HepG2 (cell line): Measurements from ENCODE around the gene GUCY1A1. TPM values are rescaled to one million over a fixed set of nuclear protein-coding genes. Genes with fewer than 3 reads are reported as not detected.

Experiments used
- ATAC-seq: fragments of 200-7000 bp; cut with Tn5 transposase; 3 replicates; pipeline ENCODE4 v1.9.1; 2020; ENCODE audit warnings: mild to moderate bottlenecking, moderate library complexity
- BruUV-seq: library from RNA; stranded (reverse); fragments of 400-500 nt; replicated peaks from 2 replicates; lab custom pipeline; 2021; lab: Mats Ljungman, UMichigan
- CTCF ChIA-PET: fragments of 300-600 bp; formaldehyde crosslinking; extraction: SDS; loops from one replicate; lab custom pipeline; 2021; ENCODE audit warnings: low total read pairs, inconsistent platforms, low intra/inter-chr PET ratio; lab: Yijun Ruan, JAX
- POLR2A ChIA-PET: fragments of 350-600 bp; sonication (Branson Sonifier 250); formaldehyde crosslinking; loops from one replicate; lab custom pipeline; 2020; ENCODE audit warnings: antibody characterized with exemption, inconsistent platforms; lab: Yijun Ruan, JAX
- DNase-seq: peaks from one replicate; pipeline ENCODE4 v3.0.0-alpha.2; 2015; ENCODE audit warnings: low spot score
- FAIRE-seq: peaks from 3 replicates; lab custom pipeline; 2011; peaks lifted over from hg19 to GRCh38; lab: Jason Lieb, UNC
- H2AFZ ChIP-seq: one replicate; pipeline ENCODE4 v1.6.1; 2011; ENCODE audit warnings: low read length, inconsistent platforms
- H3K27ac ChIP-seq: fragments of 300-600 bp; 3 replicates; pipeline ENCODE4 v1.8.0; 2011; ENCODE audit warnings: mixed run types, mild to moderate bottlenecking, mixed read lengths, low read length, inconsistent platforms; ENCODE audit not compliant: insufficient read depth; ENCODE audit errors: extremely low read length
- H3K27me3 ChIP-seq, 2 experiments: fragments of 200-600 bp in 1 of 2; 2 replicates in 1 of 2; 3 replicates in 1 of 2; pipeline versions ENCODE4 v1.6.0 to v1.8.0; 2011; ENCODE audit warnings: low read length in 2 of 2, mild to moderate bottlenecking in 2 of 2, moderate library complexity in 2 of 2, inconsistent platforms in 1 of 2; ENCODE audit not compliant: insufficient read depth in 2 of 2, control insufficient read depth in 1 of 2
- H3K36me3 ChIP-seq, 2 experiments: fragments of 200-600 bp in 1 of 2; replicated peaks in 1 of 2; 2 replicates in 1 of 2; 3 replicates in 1 of 2; pipeline versions ENCODE4 v1.5.1 to v1.8.0; 2011; ENCODE audit warnings: low read length in 2 of 2, inconsistent platforms in 1 of 2; ENCODE audit not compliant: insufficient read depth in 2 of 2, control insufficient read depth in 1 of 2
- H3K4me1 ChIP-seq: 2 replicates; pipeline ENCODE4 v1.5.1; 2012; ENCODE audit warnings: low read length, inconsistent platforms; ENCODE audit not compliant: insufficient read depth
- H3K4me2 ChIP-seq: 2 replicates; pipeline ENCODE4 v1.6.0; 2011; ENCODE audit warnings: low read depth, low read length, inconsistent platforms
- H3K4me3 ChIP-seq, 3 experiments: fragments of 200-600 bp in 1 of 3; sonication (generic), shearing (Covaris generic) in 1 of 3; replicated peaks in 1 of 3; 2 replicates each; pipeline ENCODE4 v1.5.1; 2011 to 2016; ENCODE audit warnings: low read length in 3 of 3, inconsistent platforms in 2 of 3, low read depth in 2 of 3, mild to moderate bottlenecking in 2 of 3, control low read depth in 1 of 3, mixed read lengths in 1 of 3; ENCODE audit not compliant: insufficient read depth in 1 of 3
- H3K79me2 ChIP-seq: one replicate; pipeline ENCODE4 v1.6.1; 2011; ENCODE audit warnings: low read length, inconsistent platforms; ENCODE audit not compliant: insufficient read depth
- H3K9ac ChIP-seq: 2 replicates; pipeline ENCODE4 v1.6.0; 2011; ENCODE audit warnings: mild to moderate bottlenecking, low read depth, low read length, inconsistent platforms; ENCODE audit not compliant: insufficient read depth
- H3K9me3 ChIP-seq: 2 replicates; pipeline ENCODE4 v1.5.1; 2012; ENCODE audit warnings: mild to moderate bottlenecking, low read length
- H4K20me1 ChIP-seq: 2 replicates; pipeline ENCODE4 v1.6.0; 2011; ENCODE audit warnings: inconsistent platforms, mild to moderate bottlenecking, low read length, moderate library complexity; ENCODE audit not compliant: insufficient read depth
- KDM5A ChIP-seq: fragments of 200-600 bp; sonication (generic); IDR thresholded peaks from 2 replicates; pipeline ENCODE4 v1.7.0; 2018; ENCODE audit warnings: antibody characterized with exemption, mild to moderate bottlenecking, low read length, borderline replicate concordance
- MTF2 ChIP-seq: sonication (generic); formaldehyde crosslinking; IDR thresholded peaks from 2 replicates; pipeline ENCODE4 v1.5.0; 2020; ENCODE audit warnings: missing genetic modification reagents, borderline replicate concordance
- RELA ChIP-seq: sonication (generic); formaldehyde crosslinking; IDR thresholded peaks from 2 replicates; pipeline ENCODE4 v1.4.0; 2020; ENCODE audit warnings: missing genetic modification reagents
- SPEN ChIP-seq: sonication (generic); formaldehyde crosslinking; IDR thresholded peaks from 2 replicates; pipeline ENCODE4 v1.5.1; 2020; ENCODE audit warnings: low read depth, mild to moderate bottlenecking, missing genetic modification reagents
- ZBTB3 ChIP-seq: sonication (generic); formaldehyde crosslinking; IDR thresholded peaks from 2 replicates; pipeline ENCODE4 v1.4.0; 2020; ENCODE audit warnings: low read depth, mild to moderate bottlenecking, moderate library complexity, missing genetic modification reagents, borderline replicate concordance
- ZNF296 ChIP-seq: sonication (generic); formaldehyde crosslinking; conservative IDR thresholded peaks from 2 replicates; pipeline ENCODE4 v1.5.0; 2020; ENCODE audit warnings: mild to moderate bottlenecking, missing genetic modification reagents
- WGBS: methylation state at CpG from one replicate; pipeline ENCODE4 v1.1.6; 2017; ENCODE audit warnings: low lambda C conversion rate; 5-methylcytosine and 5-hydroxymethylcytosine counted together
- in situ Hi-C: cut with HindIII; loops from 2 replicates; pipeline ENCODE4 v1.10.0; 2017; ENCODE audit warnings: low pct_unique_long_range_greater_than_20kb; ENCODE audit not compliant: extremely low pct_ligation_motif_present
- intact Hi-C: fragments of 100-400 bp; cut with micrococcal nuclease; formaldehyde crosslinking; loops from one replicate; pipeline ENCODE4 v1.10.0; 2022; ENCODE audit not compliant: unreplicated experiment
- polyA plus RNA-seq, 8 experiments: library from polyadenylated mRNA; depleted of rRNA in 3 of 8; stranded (reverse) in 7 of 8; unstranded in 1 of 8; fragments of >200 nt; fragmentation: Illumina TruSeq in 4 of 8; extraction: Trizol in 4 of 8; gene quantifications; 2 replicates each; pipeline versions ENCODE4 v1.2.1 to v1.2.3, GENCODE V29; 2011 to 2016; ENCODE audit warnings: low read depth in 4 of 8, missing spikeins in 1 of 8, mixed read lengths in 1 of 8; ENCODE audit not compliant: insufficient read depth in 1 of 8
- total RNA-seq, 5 experiments: library from RNA; depleted of rRNA; stranded (reverse); fragments of >200 nt; fragmentation: Illumina TruSeq; extraction: Trizol; gene quantifications; 2 replicates each; pipeline ENCODE4 v1.2.3, GENCODE V29; 2016; ENCODE audit warnings: low read depth in 1 of 5
- TF ChIP-seq, protein P1 (sequence below): IDR thresholded peaks from 2 replicates; pipeline ENCODE4 v1.6.1; 2012; ENCODE audit warnings: low read depth, low read length, improper control_type of control experiment
- TF ChIP-seq, protein P2 (sequence below): IDR thresholded peaks from 2 replicates; pipeline ENCODE4 v1.6.1; 2016; ENCODE audit warnings: low read depth
- TF ChIP-seq, protein P3 (sequence below): sonication (generic); formaldehyde crosslinking; IDR thresholded peaks from 2 replicates; pipeline ENCODE4 v1.4.0; 2020; ENCODE audit warnings: missing genetic modification reagents

Gene GUCY1A1
- total and polyA plus RNA-seq, 2 of the 13 experiments (the other 11 are each of a cell fraction or from before 2014, with no cell fraction given): not detected

DNA sequence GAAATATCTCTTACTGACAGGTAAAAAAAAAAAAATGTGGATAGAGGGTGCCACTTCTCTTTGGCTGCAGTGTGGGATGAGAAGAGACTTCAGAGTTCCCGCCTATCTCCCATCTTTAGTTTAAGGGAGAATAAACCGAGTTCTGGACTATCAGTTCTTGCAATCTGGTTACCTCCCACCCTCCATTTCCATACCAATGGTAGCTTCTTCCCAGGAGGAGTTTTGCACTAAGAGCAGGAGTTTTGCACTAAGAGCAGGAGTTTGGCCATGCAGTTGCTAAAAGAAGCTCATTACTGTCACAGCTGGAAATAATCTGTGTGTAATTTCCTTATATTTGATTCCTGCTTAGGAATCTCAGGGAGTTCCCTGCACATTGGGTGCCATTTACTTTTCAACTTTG lies 81.4 kb downstream of the GUCY1A1 start:
- Histone ChIP-seq H3K79me2 (no peaks in the 10 kb centered on the region), H3K9me3 (no peaks in the 10 kb centered on the region), H3K36me3 (no peaks in the 10 kb centered on the region)
- no TSS peak for BruUV-seq
- TF ChIP-seq KDM5A: no peak
- TF ChIP-seq, all 625 proteins: peak for 0
- ChIA-PET CTCF (no interaction called here), POLR2A (no interaction called here)
- 8% methylated on average over 2 of the region's 2 CpGs for WGBS
- FAIRE-seq (no peak), DNase-seq (no peak), ATAC-seq (no peak)
- Histone ChIP-seq H3K9ac (no peak overlapping the region), H2AFZ (no peak overlapping the region), H3K4me3 (no peak overlapping the region), H3K4me2 (no peak overlapping the region), H3K27ac (no peak overlapping the region), H3K4me1 (no peaks in the 10 kb centered on the region), H4K20me1 (no peaks in the 10 kb centered on the region), H3K27me3 (no peaks in the 10 kb centered on the region; a peak in 1 of 5 replicates)
- in situ Hi-C loops (no loop called here), intact Hi-C loops (no loop called here)

DNA sequence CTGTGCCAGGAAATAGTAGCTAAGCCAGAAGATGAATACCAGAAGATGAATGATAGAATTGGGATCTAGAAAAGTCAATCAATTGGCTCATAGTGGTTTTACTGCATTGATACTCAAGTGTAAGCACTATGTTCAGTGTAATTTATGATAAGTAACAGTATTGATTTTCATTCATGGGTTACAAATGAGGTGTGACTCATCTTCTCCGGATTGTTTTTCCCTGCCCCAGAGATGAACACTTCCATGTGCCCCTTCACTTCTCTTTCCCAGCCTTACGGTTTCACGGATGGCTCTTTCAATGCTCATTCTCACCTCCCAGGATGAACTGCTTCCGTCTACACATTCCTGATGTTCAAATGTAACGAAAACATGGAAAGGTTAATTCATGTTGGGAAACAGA lies 82.4 kb downstream of the GUCY1A1 start:
- Histone ChIP-seq H3K79me2 (no peaks in the 10 kb centered on the region), H3K9me3 (no peaks in the 10 kb centered on the region), H3K4me2 (no peak overlapping the region), H3K4me3 (no peak overlapping the region), H3K4me1 (no peaks in the 10 kb centered on the region), H2AFZ (no peak overlapping the region), H3K27me3 (no peaks in the 10 kb centered on the region; a peak in 1 of 5 replicates), H3K27ac (no peak overlapping the region), H4K20me1 (no peaks in the 10 kb centered on the region), H3K9ac (no peak overlapping the region), H3K36me3 (no peaks in the 10 kb centered on the region)
- BruUV-seq: no TSS peak
- ChIA-PET POLR2A (no interaction called here), CTCF (no interaction called here)
- no peak for DNase-seq
- no peak for ATAC-seq
- 6% methylated on average over 5 of the region's 5 CpGs for WGBS
- no peak for FAIRE-seq
- in situ Hi-C loops: no loop called here
- intact Hi-C loops: no loop called here
- TF ChIP-seq, protein P1, sequence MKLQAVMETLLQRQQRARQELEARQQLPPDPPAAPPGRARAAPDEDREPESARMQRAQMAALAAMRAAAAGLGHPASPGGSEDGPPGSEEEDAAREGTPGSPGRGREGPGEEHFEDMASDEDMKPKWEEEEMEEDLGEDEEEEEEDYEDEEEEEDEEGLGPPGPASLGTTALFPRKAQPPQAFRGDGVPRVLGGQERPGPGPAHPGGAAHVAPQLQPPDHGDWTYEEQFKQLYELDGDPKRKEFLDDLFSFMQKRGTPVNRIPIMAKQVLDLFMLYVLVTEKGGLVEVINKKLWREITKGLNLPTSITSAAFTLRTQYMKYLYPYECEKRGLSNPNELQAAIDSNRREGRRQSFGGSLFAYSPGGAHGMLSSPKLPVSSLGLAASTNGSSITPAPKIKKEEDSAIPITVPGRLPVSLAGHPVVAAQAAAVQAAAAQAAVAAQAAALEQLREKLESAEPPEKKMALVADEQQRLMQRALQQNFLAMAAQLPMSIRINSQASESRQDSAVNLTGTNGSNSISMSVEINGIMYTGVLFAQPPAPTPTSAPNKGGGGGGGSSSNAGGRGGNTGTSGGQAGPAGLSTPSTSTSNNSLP: no peak
- TF ChIP-seq ZBTB3 (CRISPR knock-in tag): no peak
- TF ChIP-seq RELA: no peak
- TF ChIP-seq, protein P2, sequence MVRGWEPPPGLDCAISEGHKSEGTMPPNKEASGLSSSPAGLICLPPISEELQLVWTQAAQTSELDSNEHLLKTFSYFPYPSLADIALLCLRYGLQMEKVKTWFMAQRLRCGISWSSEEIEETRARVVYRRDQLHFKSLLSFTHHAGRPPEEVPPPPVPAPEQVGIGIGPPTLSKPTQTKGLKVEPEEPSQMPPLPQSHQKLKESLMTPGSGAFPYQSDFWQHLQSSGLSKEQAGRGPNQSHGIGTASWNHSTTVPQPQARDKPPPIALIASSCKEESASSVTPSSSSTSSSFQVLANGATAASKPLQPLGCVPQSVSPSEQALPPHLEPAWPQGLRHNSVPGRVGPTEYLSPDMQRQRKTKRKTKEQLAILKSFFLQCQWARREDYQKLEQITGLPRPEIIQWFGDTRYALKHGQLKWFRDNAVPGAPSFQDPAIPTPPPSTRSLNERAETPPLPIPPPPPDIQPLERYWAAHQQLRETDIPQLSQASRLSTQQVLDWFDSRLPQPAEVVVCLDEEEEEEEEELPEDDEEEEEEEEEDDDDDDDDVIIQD (CRISPR knock-in tag): no peak
- no peak for TF ChIP-seq SPEN (CRISPR knock-in tag)
- TF ChIP-seq ZNF296: no peak
- TF ChIP-seq, protein P3, sequence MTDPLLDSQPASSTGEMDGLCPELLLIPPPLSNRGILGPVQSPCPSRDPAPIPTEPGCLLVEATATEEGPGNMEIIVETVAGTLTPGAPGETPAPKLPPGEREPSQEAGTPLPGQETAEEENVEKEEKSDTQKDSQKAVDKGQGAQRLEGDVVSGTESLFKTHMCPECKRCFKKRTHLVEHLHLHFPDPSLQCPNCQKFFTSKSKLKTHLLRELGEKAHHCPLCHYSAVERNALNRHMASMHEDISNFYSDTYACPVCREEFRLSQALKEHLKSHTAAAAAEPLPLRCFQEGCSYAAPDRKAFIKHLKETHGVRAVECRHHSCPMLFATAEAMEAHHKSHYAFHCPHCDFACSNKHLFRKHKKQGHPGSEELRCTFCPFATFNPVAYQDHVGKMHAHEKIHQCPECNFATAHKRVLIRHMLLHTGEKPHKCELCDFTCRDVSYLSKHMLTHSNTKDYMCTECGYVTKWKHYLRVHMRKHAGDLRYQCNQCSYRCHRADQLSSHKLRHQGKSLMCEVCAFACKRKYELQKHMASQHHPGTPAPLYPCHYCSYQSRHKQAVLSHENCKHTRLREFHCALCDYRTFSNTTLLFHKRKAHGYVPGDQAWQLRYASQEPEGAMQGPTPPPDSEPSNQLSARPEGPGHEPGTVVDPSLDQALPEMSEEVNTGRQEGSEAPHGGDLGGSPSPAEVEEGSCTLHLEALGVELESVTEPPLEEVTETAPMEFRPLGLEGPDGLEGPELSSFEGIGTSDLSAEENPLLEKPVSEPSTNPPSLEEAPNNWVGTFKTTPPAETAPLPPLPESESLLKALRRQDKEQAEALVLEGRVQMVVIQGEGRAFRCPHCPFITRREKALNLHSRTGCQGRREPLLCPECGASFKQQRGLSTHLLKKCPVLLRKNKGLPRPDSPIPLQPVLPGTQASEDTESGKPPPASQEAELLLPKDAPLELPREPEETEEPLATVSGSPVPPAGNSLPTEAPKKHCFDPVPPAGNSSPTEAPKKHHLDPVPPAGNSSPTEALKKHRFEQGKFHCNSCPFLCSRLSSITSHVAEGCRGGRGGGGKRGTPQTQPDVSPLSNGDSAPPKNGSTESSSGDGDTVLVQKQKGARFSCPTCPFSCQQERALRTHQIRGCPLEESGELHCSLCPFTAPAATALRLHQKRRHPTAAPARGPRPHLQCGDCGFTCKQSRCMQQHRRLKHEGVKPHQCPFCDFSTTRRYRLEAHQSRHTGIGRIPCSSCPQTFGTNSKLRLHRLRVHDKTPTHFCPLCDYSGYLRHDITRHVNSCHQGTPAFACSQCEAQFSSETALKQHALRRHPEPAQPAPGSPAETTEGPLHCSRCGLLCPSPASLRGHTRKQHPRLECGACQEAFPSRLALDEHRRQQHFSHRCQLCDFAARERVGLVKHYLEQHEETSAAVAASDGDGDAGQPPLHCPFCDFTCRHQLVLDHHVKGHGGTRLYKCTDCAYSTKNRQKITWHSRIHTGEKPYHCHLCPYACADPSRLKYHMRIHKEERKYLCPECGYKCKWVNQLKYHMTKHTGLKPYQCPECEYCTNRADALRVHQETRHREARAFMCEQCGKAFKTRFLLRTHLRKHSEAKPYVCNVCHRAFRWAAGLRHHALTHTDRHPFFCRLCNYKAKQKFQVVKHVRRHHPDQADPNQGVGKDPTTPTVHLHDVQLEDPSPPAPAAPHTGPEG (CRISPR knock-in tag): no peak
- no peak for TF ChIP-seq MTF2 (CRISPR knock-in tag)
